ENCODE data around the gene DPP10.
"Not testable (repeated sequence)": the region's sequence is repeated elsewhere in the genome, so short reads cannot be mapped to it uniquely, and the experiment has no call there.

DPP10 gene

GRCh38 chr2:114442510-114442909 is at the start of gene DPP10:
Gene DPP10 (plus strand): TSS chr2:114442641.
- DNase-seq (ENCODE audit: low read depth): no peak

GRCh38 chr2:114400890-114401289 is 41.6 kb upstream of the DPP10 start:
- DNase-seq (ENCODE audit: low read depth): no peak

GRCh38 chr2:114405247-114406116 is 37.0 kb upstream of the DPP10 start:
- no peak for DNase-seq (ENCODE audit: low read depth)

- no peak for DNase-seq (ENCODE audit: low read depth)
Observed at GRCh38 chr2:114406347-114406746, 36.1 kb upstream of the DPP10 start.

- not testable (repeated sequence) for DNase-seq (ENCODE audit: low read depth)
Observed at GRCh38 chr2:114407353-114407752, 35.1 kb upstream of the DPP10 start.

- no peak for DNase-seq (ENCODE audit: low read depth)
Observed at GRCh38 chr2:114421781-114422180, 20.7 kb upstream of the DPP10 start.

- no peak for DNase-seq (ENCODE audit: low read depth)
Observed at GRCh38 chr2:114424699-114425098, 17.7 kb upstream of the DPP10 start.

GRCh38 chr2:114426756-114427155 is 15.7 kb upstream of the DPP10 start:
- no peak for DNase-seq (ENCODE audit: low read depth)

- no peak for DNase-seq (ENCODE audit: low read depth)
Observed at GRCh38 chr2:114436329-114436728, 6.1 kb upstream of the DPP10 start.

- DNase-seq (ENCODE audit: low read depth): no peak
Observed at GRCh38 chr2:114446571-114446970, 4.1 kb downstream of the DPP10 start.

- no peak for DNase-seq (ENCODE audit: low read depth)
Observed at GRCh38 chr2:114450639-114451038, 8.2 kb downstream of the DPP10 start.

- DNase-seq (ENCODE audit: low read depth): no peak
Observed at GRCh38 chr2:114456566-114456965, 14.1 kb downstream of the DPP10 start.

GRCh38 chr2:114457956-114458355 is 15.5 kb downstream of the DPP10 start:
- DNase-seq (ENCODE audit: low read depth): no peak

- no peak for DNase-seq (ENCODE audit: low read depth)
Observed at GRCh38 chr2:114461116-114461515, 18.7 kb downstream of the DPP10 start.

- no peak for DNase-seq (ENCODE audit: low read depth)
Observed at GRCh38 chr2:114464961-114465706, 22.7 kb downstream of the DPP10 start.

- no peak for DNase-seq (ENCODE audit: low read depth)
Observed at GRCh38 chr2:114468343-114468742, 25.9 kb downstream of the DPP10 start.

- no peak for DNase-seq (ENCODE audit: low read depth)
Observed at GRCh38 chr2:114472246-114472645, 29.8 kb downstream of the DPP10 start.

GRCh38 chr2:114472726-114473125 is 30.3 kb downstream of the DPP10 start:
- no peak for DNase-seq (ENCODE audit: low read depth)

- DNase-seq (ENCODE audit: low read depth): no peak
Observed at GRCh38 chr2:114488841-114489530, 46.5 kb downstream of the DPP10 start.

- no peak for DNase-seq (ENCODE audit: low read depth)
Observed at GRCh38 chr2:114495046-114495445, 52.6 kb downstream of the DPP10 start.

GRCh38 chr2:114496959-114497358 is 54.5 kb downstream of the DPP10 start:
- DNase-seq (ENCODE audit: low read depth): no peak

- DNase-seq (ENCODE audit: low read depth): no peak
Observed at GRCh38 chr2:114499101-114499500, 56.7 kb downstream of the DPP10 start.

- no peak for DNase-seq (ENCODE audit: low read depth)
Observed at GRCh38 chr2:114507744-114508143, 65.3 kb downstream of the DPP10 start.
